ENCODE data around the gene PASK.

The PASK gene

GRCh38 chr2:241179899-241180298 is 30.6 kb upstream of the PASK start:
- DNase-seq, result no peak

GRCh38 chr2:241178961-241179360 is 29.7 kb upstream of the PASK start:
- no peak for DNase-seq

GRCh38 chr2:241177526-241178334 is 28.5 kb upstream of the PASK start:
- DNase-seq, result no peak

- DNase-seq, result no peak
Measured at GRCh38 chr2:241173557-241173956, 24.3 kb upstream of the PASK start.

GRCh38 chr2:241168366-241168765 is 19.1 kb upstream of the PASK start:
- DNase-seq, result no peak

- DNase-seq, result no peak
Measured at GRCh38 chr2:241163601-241164118, 14.4 kb upstream of the PASK start.

GRCh38 chr2:241161646-241162281 is 12.5 kb upstream of the PASK start:
- no peak for DNase-seq

- DNase-seq, result no peak
Measured at GRCh38 chr2:241160318-241160717, 11.0 kb upstream of the PASK start.

- DNase-seq, result no peak
Measured at GRCh38 chr2:241159116-241159515, 9.8 kb upstream of the PASK start.

GRCh38 chr2:241158546-241158900 is 9.3 kb upstream of the PASK start:
- DNase-seq, result no peak

- DNase-seq, result no peak
Measured at GRCh38 chr2:241157841-241158545, 8.7 kb upstream of the PASK start.

GRCh38 chr2:241156971-241157441 is 7.7 kb upstream of the PASK start:
- no peak for DNase-seq

GRCh38 chr2:241155936-241156335 is 6.7 kb upstream of the PASK start:
- no peak for DNase-seq

GRCh38 chr2:241154915-241155314 is 5.6 kb upstream of the PASK start:
- no peak for DNase-seq

GRCh38 chr2:241153616-241154015 is 4.3 kb upstream of the PASK start:
- DNase-seq, result no peak

GRCh38 chr2:241151934-241152660 is 2.8 kb upstream of the PASK start:
- DNase-seq, result no peak

GRCh38 chr2:241150660-241151530 is 1.6 kb upstream of the PASK start:
- DNase-seq, result no peak

- peak; percentile 97 for DNase-seq
Measured at GRCh38 chr2:241149925-241150659, 820 bp upstream of the PASK start, which contains the start of gene PPP1R7. Gene PPP1R7 (plus strand): TSS chr2:241150467. CDS start chr2:241150496, 29 bp downstream.

- DNase-seq, result no peak
Measured at GRCh38 chr2:241149675-241149924, 328 bp upstream of the PASK start.

GRCh38 chr2:241148239-241148638 is 1.0 kb downstream of the PASK start:
- no peak for DNase-seq

- DNase-seq, result no peak
Measured at GRCh38 chr2:241147336-241147735, 1.9 kb downstream of the PASK start.

All from CD4-positive, alpha-beta T cell treated with Interleukin-4 for 1 hour (primary cell).